Prostate gland (tissue), 2 donors: ENCODE measurements around the gene ERP44.

Experiments used
- POLR2A ChIP-seq: fragments of 450-650 bp; IDR thresholded peaks from one replicate; pipeline ENCODE4 v1.6.1; 2016; ENCODE audit warnings: antibody characterized with exemption, mild to moderate bottlenecking
- POLR2AphosphoS5 ChIP-seq: sonication (generic); formaldehyde crosslinking; IDR thresholded peaks from one replicate; pipeline ENCODE4 v1.6.1; 2017; ENCODE audit warnings: antibody characterized with exemption
- TF ChIP-seq, protein P1 (sequence below), 4 experiments: fragments of 200-600 bp in 2 of 4; fragments of 450-650 bp in 2 of 4; sonication (generic) in 2 of 4; IDR thresholded peaks; 1 replicate in 3 of 4; 2 replicates in 1 of 4; pipeline ENCODE4 v1.5.1; 2016 to 2019; ENCODE audit warnings: antibody characterized with exemption in 4 of 4, mild to moderate bottlenecking in 2 of 4, moderate library complexity in 2 of 4

DNA sequence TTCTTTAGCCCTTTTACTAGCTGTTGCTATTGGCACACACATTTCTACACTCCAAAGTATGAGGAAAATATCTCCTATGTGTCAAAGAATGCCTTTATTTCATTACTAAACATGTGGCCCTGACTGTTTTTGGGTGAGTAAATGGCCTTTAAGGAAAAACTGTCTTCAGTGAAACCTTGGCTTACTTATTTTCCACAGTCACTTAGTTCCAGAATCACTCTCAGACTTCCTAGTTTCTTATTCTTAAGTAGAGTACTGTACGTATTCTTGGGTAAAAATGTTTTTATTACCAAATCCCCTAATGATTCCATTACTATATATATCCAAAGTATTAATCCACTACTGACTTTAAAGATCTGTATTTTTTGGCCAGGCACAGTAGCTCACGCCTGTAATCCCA is 27.5 kb downstream of the ERP44 start:
- TF ChIP-seq, protein P1, sequence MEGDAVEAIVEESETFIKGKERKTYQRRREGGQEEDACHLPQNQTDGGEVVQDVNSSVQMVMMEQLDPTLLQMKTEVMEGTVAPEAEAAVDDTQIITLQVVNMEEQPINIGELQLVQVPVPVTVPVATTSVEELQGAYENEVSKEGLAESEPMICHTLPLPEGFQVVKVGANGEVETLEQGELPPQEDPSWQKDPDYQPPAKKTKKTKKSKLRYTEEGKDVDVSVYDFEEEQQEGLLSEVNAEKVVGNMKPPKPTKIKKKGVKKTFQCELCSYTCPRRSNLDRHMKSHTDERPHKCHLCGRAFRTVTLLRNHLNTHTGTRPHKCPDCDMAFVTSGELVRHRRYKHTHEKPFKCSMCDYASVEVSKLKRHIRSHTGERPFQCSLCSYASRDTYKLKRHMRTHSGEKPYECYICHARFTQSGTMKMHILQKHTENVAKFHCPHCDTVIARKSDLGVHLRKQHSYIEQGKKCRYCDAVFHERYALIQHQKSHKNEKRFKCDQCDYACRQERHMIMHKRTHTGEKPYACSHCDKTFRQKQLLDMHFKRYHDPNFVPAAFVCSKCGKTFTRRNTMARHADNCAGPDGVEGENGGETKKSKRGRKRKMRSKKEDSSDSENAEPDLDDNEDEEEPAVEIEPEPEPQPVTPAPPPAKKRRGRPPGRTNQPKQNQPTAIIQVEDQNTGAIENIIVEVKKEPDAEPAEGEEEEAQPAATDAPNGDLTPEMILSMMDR (IDR thresholded peaks at IDR 0.05), result no peak
- no peak for TF ChIP-seq POLR2A
- TF ChIP-seq POLR2AphosphoS5, result no peak
